ENCODE data around the gene ACAN. TPM values are rescaled to one million over a fixed set of nuclear protein-coding genes. Genes with fewer than 3 reads are reported as not detected.

ACAN gene
- total and polyA plus RNA-seq, 2 donors (not counting 3 experiments of a cell fraction or from before 2014, with no cell fraction given) = not detected

DNA sequence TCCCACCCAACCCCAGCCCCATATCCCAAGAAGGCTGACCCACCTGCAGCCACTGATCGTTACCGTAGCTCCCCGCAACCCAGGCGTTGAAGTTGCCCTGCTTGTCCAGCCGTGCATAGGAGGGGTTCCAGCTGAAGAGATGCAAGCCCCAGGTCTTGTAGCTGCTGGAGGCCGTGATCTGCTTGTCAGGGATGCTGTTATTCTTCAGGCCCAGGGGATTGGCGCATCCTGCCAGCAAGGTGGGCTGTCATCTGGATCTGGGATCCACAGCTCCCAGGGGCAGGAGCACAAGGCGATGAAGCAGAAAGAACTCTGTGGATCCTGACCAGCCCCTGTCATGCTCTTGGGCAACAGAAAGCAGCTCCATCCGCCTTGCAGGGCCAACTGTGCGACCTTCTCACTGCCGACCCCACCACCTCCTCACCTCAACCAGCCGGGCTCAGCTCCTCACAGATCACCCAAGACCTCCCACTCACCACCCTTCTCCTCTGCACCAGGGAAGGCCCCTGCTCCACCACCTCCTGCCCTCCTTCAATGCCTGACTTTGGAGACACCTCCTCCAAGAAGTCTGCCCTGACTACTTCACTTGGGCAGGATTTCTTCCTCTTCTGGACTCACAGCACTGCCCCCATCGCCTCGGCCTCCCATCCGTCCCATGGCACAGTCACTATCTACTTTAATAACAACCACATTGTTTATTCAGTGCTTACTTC, 98.4 kb downstream of the ACAN start:
- Histone ChIP-seq H3K4me1 (ENCODE audit: control insufficient read depth, extremely low read depth, insufficient read depth, low read length) (peaks cover 13% of the 10 kb centered on the region), H3K27me3 (ENCODE audit: control insufficient read depth in 2 of 2, insufficient read depth in 2 of 2, low read length in 2 of 2) (no peaks in the 10 kb centered on the region), H3K36me3 (ENCODE audit: control insufficient read depth in 2 of 2, extremely low read depth in 1 of 2, insufficient read depth in 2 of 2, low read length in 2 of 2) (no peaks in the 10 kb centered on the region), H2AFZ (ENCODE audit: low read depth, low read length) (no peak overlapping the region), H3K9me3 (replicated peaks; ENCODE audit: control insufficient read depth, insufficient read depth, low read length) (no peaks in the 10 kb centered on the region), H3K79me2 (ENCODE audit: control insufficient read depth, insufficient read depth, low read length) (no peaks in the 10 kb centered on the region), H3K4me2 (ENCODE audit: insufficient read depth, low read length) (no peak overlapping the region), H3K9me1 (replicated peaks; ENCODE audit: control insufficient read depth, extremely low read depth, insufficient read depth, low read length) (no peaks in the 10 kb centered on the region), H3K27ac (ENCODE audit: insufficient read depth, low read depth, low read length) (no peak overlapping the region), H3K9ac (replicated peaks; ENCODE audit: extremely low read depth, insufficient read depth, low read length) (no peak overlapping the region), H3K4me3 (replicated peaks in 1 of 3; ENCODE audit: insufficient read depth in 1 of 3, low read depth in 1 of 3, low read length in 3 of 3) (no peak overlapping the region), H4K20me1 (replicated peaks; ENCODE audit: control insufficient read depth, extremely low read depth, insufficient read depth, low read length) (no peaks in the 10 kb centered on the region)
- CTCF ChIA-PET = interaction anchor here (0.8 to 4.7 kb wide), 5 partner anchors 23 to 277 kb away, joined by 3 to 82 read pairs (median 3); no protein-coding TSS in a partner anchor
- FAIRE-seq (no peak), DNase-seq (ENCODE audit: low read depth, low spot score) (no peak)
- intact Hi-C loops (cut with micrococcal nuclease) (no loop called here), dilution Hi-C loops (cut with MboI; ENCODE audit: extremely low pct_ligation_motif_present, low sequenced_read_pairs) (no loop called here)
- no peak for TF ChIP-seq GATA2 (IDR thresholded peaks at IDR 0.05; ENCODE audit: insufficient read depth, insufficient read length, low read depth, low read length)
- POLR2A ChIA-PET = no interaction called here
- BruUV-seq (replicated peaks) = no TSS peak

DNA sequence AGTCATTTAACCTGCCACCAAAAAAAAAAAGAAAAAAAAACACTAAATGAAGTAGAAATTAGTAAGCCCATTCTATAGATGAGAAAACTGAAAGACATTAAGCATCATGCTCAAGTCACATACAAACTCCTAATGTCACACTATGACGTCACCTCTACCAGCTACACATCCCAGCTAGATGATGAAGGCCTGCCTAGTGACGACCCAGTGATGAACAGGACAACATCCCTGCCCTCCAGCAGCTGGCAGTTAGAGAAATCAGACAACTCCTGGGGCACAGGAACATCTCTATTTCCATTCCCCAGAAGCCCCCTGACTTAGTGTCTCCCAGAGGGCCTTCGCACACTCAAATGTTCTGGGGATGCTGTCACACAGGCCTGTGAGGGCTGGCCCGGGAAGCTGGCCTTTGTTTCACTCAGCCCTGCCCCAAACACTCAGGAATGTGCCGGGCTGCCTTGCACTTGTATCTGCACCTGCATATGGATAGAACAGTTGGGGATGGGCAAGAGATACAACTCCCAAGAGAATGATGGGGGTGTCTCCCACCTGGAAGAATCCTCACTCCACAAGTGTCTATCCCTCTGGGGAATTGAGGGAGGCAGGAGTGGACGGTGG, 99.1 kb downstream of the ACAN start:
- ChIA-PET POLR2A (no interaction called here), CTCF (interaction anchor here (0.5 to 4.7 kb wide), 6 partner anchors 9 to 278 kb away, joined by 3 to 82 read pairs (median 4); no protein-coding TSS in a partner anchor)
- BruUV-seq (replicated peaks) = no TSS peak
- no peaks in the 10 kb centered on the region for H3K9me1 ChIP-seq (replicated peaks; ENCODE audit: control insufficient read depth, extremely low read depth, insufficient read depth, low read length)
- H3K36me3 ChIP-seq (ENCODE audit: control insufficient read depth in 2 of 2, extremely low read depth in 1 of 2, insufficient read depth in 2 of 2, low read length in 2 of 2) = no peaks in the 10 kb centered on the region
- H3K27me3 ChIP-seq (ENCODE audit: control insufficient read depth in 2 of 2, insufficient read depth in 2 of 2, low read length in 2 of 2) = no peaks in the 10 kb centered on the region
- intact Hi-C loops (cut with micrococcal nuclease) = no loop called here
- H3K27ac ChIP-seq (ENCODE audit: insufficient read depth, low read depth, low read length) = no peak overlapping the region
- FAIRE-seq = no peak
- H2AFZ ChIP-seq (ENCODE audit: low read depth, low read length) = no peak overlapping the region
- dilution Hi-C loops (cut with MboI; ENCODE audit: extremely low pct_ligation_motif_present, low sequenced_read_pairs) = no loop called here
- H3K4me3 ChIP-seq (replicated peaks in 1 of 3; ENCODE audit: insufficient read depth in 1 of 3, low read depth in 1 of 3, low read length in 3 of 3) = no peak overlapping the region
- TF ChIP-seq EZH2 (IDR thresholded peaks at IDR 0.05; ENCODE audit: borderline replicate concordance, low read depth, low read length, severe bottlenecking) (no peak), GATA2 (IDR thresholded peaks at IDR 0.05; ENCODE audit: insufficient read depth, insufficient read length, low read depth, low read length) (no peak), JUN (IDR thresholded peaks at IDR 0.05; ENCODE audit: borderline replicate concordance, insufficient read depth, insufficient read length, low read depth) (no peak), FOS (IDR thresholded peaks at IDR 0.05; ENCODE audit: borderline replicate concordance, insufficient read depth, low read length) (no peak), POLR2AphosphoS5 (IDR thresholded peaks at IDR 0.05; ENCODE audit: insufficient read depth, low read depth, low read length) (no peak), MYC (IDR thresholded peaks at IDR 0.05; ENCODE audit: low read depth, low read length) (no peak)
- TF ChIP-seq, protein P1, sequence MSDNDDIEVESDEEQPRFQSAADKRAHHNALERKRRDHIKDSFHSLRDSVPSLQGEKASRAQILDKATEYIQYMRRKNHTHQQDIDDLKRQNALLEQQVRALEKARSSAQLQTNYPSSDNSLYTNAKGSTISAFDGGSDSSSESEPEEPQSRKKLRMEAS (IDR thresholded peaks at IDR 0.05; ENCODE audit: insufficient read depth, insufficient read length) = no peak
- TF ChIP-seq, protein P2, sequence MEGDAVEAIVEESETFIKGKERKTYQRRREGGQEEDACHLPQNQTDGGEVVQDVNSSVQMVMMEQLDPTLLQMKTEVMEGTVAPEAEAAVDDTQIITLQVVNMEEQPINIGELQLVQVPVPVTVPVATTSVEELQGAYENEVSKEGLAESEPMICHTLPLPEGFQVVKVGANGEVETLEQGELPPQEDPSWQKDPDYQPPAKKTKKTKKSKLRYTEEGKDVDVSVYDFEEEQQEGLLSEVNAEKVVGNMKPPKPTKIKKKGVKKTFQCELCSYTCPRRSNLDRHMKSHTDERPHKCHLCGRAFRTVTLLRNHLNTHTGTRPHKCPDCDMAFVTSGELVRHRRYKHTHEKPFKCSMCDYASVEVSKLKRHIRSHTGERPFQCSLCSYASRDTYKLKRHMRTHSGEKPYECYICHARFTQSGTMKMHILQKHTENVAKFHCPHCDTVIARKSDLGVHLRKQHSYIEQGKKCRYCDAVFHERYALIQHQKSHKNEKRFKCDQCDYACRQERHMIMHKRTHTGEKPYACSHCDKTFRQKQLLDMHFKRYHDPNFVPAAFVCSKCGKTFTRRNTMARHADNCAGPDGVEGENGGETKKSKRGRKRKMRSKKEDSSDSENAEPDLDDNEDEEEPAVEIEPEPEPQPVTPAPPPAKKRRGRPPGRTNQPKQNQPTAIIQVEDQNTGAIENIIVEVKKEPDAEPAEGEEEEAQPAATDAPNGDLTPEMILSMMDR (IDR thresholded peaks at IDR 0.05; ENCODE audit: extremely low read depth in 1 of 2, insufficient read depth in 1 of 2, low read depth in 1 of 2, low read length in 2 of 2) = no peak
- no peaks in the 10 kb centered on the region for H4K20me1 ChIP-seq (replicated peaks; ENCODE audit: control insufficient read depth, extremely low read depth, insufficient read depth, low read length)
- no peaks in the 10 kb centered on the region for H3K79me2 ChIP-seq (ENCODE audit: control insufficient read depth, insufficient read depth, low read length)
- H3K9ac ChIP-seq (replicated peaks; ENCODE audit: extremely low read depth, insufficient read depth, low read length) = no peak overlapping the region
- no peak overlapping the region for H3K4me2 ChIP-seq (ENCODE audit: insufficient read depth, low read length)
- H3K4me1 ChIP-seq (ENCODE audit: control insufficient read depth, extremely low read depth, insufficient read depth, low read length) = peaks cover 7% of the 10 kb centered on the region
- no peak for DNase-seq (ENCODE audit: low read depth, low spot score)
- H3K9me3 ChIP-seq (replicated peaks; ENCODE audit: control insufficient read depth, insufficient read depth, low read length) = no peaks in the 10 kb centered on the region
